Tibial nerve (tissue), 4 donors: ENCODE data around the gene OR1D5. TPM values are rescaled to one million over a fixed set of nuclear protein-coding genes. Genes with fewer than 3 reads are reported as not detected.

Experiments
- DNase-seq, 2 donors: peaks; one replicate each; pipeline ENCODE4 v3.0.0-alpha.2; 2019; ENCODE audit warnings: low spot score in 2 of 2
- H3K27ac ChIP-seq, 4 donors: fragments of 200-600 bp; sonication (generic) in 3 of 4; one replicate each; pipeline ENCODE4 v1.5.1; 2017 to 2019; ENCODE audit warnings: mild to moderate bottlenecking in 1 of 4
- H3K27me3 ChIP-seq, 2 donors: fragments of 200-600 bp; sonication (generic) in 1 of 2; one replicate each; pipeline versions ENCODE4 v1.5.1 to v1.6.0; 2017 to 2019
- H3K36me3 ChIP-seq, 3 donors: fragments of 200-600 bp; sonication (generic); one replicate each; pipeline ENCODE4 v1.5.1; 2018 to 2019
- H3K4me1 ChIP-seq, 4 donors: fragments of 200-600 bp; sonication (generic) in 3 of 4; one replicate each; pipeline ENCODE4 v1.5.1; 2017 to 2019
- H3K4me3 ChIP-seq, 4 donors: fragments of 200-600 bp; sonication (generic) in 3 of 4; one replicate each; pipeline ENCODE4 v1.5.1; 2017 to 2019; ENCODE audit warnings: mild to moderate bottlenecking in 1 of 4, moderate library complexity in 1 of 4
- H3K9me3 ChIP-seq, 4 donors: fragments of 200-600 bp; sonication (generic) in 3 of 4; one replicate each; pipeline ENCODE4 v1.5.1; 2017 to 2019
- EP300 ChIP-seq, 2 donors: sonication (generic); formaldehyde crosslinking; IDR thresholded peaks; one replicate each; pipeline ENCODE4 v1.6.1; 2017; ENCODE audit warnings: antibody characterized with exemption in 2 of 2, mild to moderate bottlenecking in 1 of 2
- POLR2A ChIP-seq, 2 donors: fragments of 450-650 bp; IDR thresholded peaks; one replicate each; pipeline ENCODE4 v1.6.1; 2017; ENCODE audit warnings: antibody characterized with exemption in 2 of 2, mild to moderate bottlenecking in 2 of 2, moderate library complexity in 2 of 2
- WGBS, 2 donors: methylation state at CpG; one replicate each; pipeline ENCODE4 v1.1.5; 2018; 5-methylcytosine and 5-hydroxymethylcytosine counted together
- total RNA-seq, 4 donors: library from RNA; depleted of rRNA; stranded (reverse); fragments of >200 nt; gene quantifications; one replicate each; pipeline ENCODE4 v1.1.0, GENCODE V29; 2016
- TF ChIP-seq, protein P1 (sequence below), 5 experiments: fragments of 200-600 bp in 3 of 5; fragments of 450-650 bp in 2 of 5; sonication (generic) in 3 of 5; IDR thresholded peaks; one replicate each; pipeline ENCODE4 v1.5.1; 2016 to 2019; ENCODE audit warnings: antibody characterized with exemption in 5 of 5, mild to moderate bottlenecking in 3 of 5, moderate library complexity in 2 of 5

OR1D5 gene
- total RNA-seq, 4 donors from 2014 or later, result not detected

DNA sequence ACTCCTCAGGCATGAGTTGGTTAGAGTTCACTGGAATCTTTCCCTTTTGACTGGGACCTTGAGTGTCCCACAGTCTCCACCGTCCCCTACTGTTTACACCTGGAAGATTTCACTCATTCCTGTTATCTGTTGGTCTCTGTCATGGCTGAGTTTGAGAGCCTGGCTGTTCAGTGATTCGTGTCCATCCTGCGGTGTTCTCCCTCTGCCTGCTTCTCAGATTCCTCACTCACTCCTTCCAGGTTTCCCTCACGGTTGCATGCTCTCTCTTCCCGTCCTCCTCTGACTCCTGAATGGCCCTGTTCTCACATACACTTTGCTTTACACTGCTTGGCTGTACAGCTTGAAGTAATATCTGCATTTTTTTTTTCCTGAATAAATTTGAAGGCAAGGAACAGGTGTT is 24.5 kb downstream of the OR1D5 start:
- TF ChIP-seq, protein P1, sequence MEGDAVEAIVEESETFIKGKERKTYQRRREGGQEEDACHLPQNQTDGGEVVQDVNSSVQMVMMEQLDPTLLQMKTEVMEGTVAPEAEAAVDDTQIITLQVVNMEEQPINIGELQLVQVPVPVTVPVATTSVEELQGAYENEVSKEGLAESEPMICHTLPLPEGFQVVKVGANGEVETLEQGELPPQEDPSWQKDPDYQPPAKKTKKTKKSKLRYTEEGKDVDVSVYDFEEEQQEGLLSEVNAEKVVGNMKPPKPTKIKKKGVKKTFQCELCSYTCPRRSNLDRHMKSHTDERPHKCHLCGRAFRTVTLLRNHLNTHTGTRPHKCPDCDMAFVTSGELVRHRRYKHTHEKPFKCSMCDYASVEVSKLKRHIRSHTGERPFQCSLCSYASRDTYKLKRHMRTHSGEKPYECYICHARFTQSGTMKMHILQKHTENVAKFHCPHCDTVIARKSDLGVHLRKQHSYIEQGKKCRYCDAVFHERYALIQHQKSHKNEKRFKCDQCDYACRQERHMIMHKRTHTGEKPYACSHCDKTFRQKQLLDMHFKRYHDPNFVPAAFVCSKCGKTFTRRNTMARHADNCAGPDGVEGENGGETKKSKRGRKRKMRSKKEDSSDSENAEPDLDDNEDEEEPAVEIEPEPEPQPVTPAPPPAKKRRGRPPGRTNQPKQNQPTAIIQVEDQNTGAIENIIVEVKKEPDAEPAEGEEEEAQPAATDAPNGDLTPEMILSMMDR (IDR thresholded peaks at IDR 0.05), result no peak
- TF ChIP-seq POLR2A (IDR thresholded peaks at IDR 0.05) (no peak), EP300 (IDR thresholded peaks at IDR 0.05) (no peak)
- Histone ChIP-seq H3K27me3 (no peaks in the 10 kb centered on the region), H3K27ac (no peak overlapping the region), H3K4me1 (no peaks in the 10 kb centered on the region), H3K4me3 (no peak overlapping the region), H3K36me3 (no peaks in the 10 kb centered on the region), H3K9me3 (peaks cover 0 to 8% (median 0%) of the 10 kb centered on the region in 4 donors)
- peak in 1 of 2 donors; percentile 1 for DNase-seq
- 58 to 64% methylated on average over 5 of the region's 5 CpGs for WGBS, 2 donors

DNA sequence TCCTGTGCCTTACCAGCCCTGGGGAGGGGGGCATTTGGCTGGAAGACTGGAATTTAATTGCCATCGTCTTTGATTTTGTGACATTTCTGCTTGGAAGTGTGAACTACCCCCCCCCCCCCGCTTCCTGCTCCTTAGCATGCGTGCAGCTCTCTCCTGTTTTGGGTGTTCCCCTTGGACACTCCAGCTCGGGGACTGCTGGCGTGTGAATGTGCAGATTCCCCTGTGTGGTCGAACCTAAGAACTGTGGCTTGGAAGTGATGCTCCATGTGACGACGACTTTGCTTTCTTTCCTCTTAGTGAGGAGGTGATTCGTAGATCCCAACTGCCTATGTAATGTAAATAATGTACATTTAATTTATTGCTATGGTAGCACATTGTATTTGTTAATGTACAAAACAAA is 26.1 kb downstream of the OR1D5 start:
- H3K27ac ChIP-seq, result no peak overlapping the region
- no peak for DNase-seq
- TF ChIP-seq EP300 (IDR thresholded peaks at IDR 0.05) (no peak), POLR2A (IDR thresholded peaks at IDR 0.05) (no peak)
- TF ChIP-seq, protein P1 (IDR thresholded peaks at IDR 0.05), result no peak
- H3K9me3 ChIP-seq, result no peaks in the 10 kb centered on the region
- 64 to 73% methylated on average over 9 of the region's 9 CpGs for whole genome bisulfite sequencing, 2 donors
- H3K27me3 ChIP-seq, result no peaks in the 10 kb centered on the region
- no peak overlapping the region for H3K4me3 ChIP-seq
- H3K4me1 ChIP-seq, result no peaks in the 10 kb centered on the region
- no peaks in the 10 kb centered on the region for H3K36me3 ChIP-seq

DNA sequence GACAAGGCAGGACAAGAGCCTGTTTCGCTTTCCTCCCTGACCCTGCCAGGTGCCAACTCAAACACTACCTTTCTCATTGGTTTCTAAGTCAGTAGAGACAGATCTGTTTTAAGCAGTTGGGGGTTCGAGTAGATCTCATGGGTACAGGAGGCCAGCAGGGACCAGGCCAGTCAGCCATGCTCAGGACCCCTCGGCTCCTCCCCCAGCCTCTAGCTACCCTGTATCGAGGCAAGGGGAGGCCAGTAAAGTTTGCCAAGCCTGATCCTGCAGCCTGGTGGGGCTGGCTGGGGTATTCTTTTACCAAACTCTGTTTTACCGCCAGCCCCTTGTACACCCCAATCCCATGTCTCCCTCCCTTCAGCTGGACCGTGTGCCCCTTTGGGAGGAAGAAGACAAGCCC is 26.6 kb downstream of the OR1D5 start:
- TF ChIP-seq POLR2A (IDR thresholded peaks at IDR 0.05) (no peak), EP300 (IDR thresholded peaks at IDR 0.05) (no peak)
- TF ChIP-seq, protein P1 (IDR thresholded peaks at IDR 0.05), result no peak
- Histone ChIP-seq H3K27me3 (no peaks in the 10 kb centered on the region), H3K4me1 (no peaks in the 10 kb centered on the region), H3K27ac (no peak overlapping the region), H3K9me3 (no peaks in the 10 kb centered on the region), H3K4me3 (no peak overlapping the region), H3K36me3 (no peaks in the 10 kb centered on the region)
- DNase-seq, result no peak
- WGBS, 2 donors, result 77 to 90% methylated on average over 6 of the region's 6 CpGs

DNA sequence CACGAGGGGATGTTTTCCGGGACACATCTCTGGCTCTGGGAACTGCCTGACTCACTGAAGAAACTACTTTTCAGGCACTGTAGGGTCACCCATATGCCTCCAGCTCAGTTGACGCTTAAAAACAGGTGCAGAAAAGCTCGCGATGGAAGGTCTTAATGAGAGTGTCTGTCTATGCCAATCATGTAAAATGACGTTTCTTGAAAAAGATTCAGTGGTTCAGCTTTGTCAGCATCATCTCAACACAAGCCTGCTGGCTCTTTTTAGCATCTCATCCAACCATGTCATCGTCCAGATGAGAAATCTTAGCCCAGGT is 27.5 kb downstream of the OR1D5 start:
- WGBS, 2 donors, result 88 to 90% methylated on average over 7 of the region's 7 CpGs
- Histone ChIP-seq H3K27me3 (no peaks in the 10 kb centered on the region), H3K4me1 (no peaks in the 10 kb centered on the region), H3K27ac (no peak overlapping the region), H3K9me3 (no peaks in the 10 kb centered on the region), H3K4me3 (no peak overlapping the region), H3K36me3 (no peaks in the 10 kb centered on the region)
- TF ChIP-seq POLR2A (IDR thresholded peaks at IDR 0.05) (no peak), EP300 (IDR thresholded peaks at IDR 0.05) (no peak)
- TF ChIP-seq, protein P1 (IDR thresholded peaks at IDR 0.05), result no peak
- no peak for DNase-seq

DNA sequence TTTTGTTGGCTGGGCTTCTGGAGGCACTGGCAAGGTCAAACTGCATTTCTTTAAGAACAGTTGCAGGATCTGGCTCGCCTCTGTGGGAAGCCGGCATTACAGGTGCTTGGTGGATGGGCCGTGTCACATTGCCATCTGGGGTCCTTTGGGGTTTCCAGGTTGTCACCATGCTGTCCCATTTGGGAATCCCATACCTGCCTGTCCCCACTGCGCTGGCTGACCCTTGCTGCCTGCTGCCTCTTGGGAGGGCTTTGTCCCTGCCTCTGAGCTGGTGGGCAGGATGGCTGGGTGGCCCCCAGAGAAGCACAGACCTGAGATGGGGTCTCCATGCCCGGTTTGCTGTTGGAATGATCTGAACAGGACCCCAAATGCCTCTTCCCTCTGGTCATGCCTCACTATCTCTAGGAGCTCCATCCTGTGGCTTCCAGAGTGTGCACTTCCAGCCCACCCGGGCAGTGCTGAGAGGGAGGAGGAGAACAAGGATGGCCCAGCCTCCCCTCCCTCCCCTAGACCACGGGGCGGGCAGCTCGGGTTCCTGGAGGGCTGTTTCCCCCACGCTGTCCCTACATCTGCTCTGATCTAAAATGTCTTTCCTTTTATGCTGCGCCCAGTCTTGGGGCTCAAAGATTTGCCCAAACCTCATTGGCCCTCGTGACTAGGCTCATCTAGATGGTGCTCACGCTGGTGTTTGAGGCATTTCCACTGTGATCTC is 28.0 kb downstream of the OR1D5 start:
- no peaks in the 10 kb centered on the region for H3K36me3 ChIP-seq
- WGBS, 2 donors, result 64 to 70% methylated on average over 13 of the region's 13 CpGs

More for the DNA sequence above, 28.0 kb downstream of the OR1D5 start:
- H3K9me3 ChIP-seq, result no peaks in the 10 kb centered on the region
- TF ChIP-seq POLR2A (IDR thresholded peaks at IDR 0.05), result no peak
- TF ChIP-seq EP300 (IDR thresholded peaks at IDR 0.05), result no peak
- TF ChIP-seq, protein P1 (IDR thresholded peaks at IDR 0.05), result no peak
- no peaks in the 10 kb centered on the region for H3K4me1 ChIP-seq
- DNase-seq, result no peak
- no peak overlapping the region for H3K27ac ChIP-seq
- no peak overlapping the region for H3K4me3 ChIP-seq
- no peaks in the 10 kb centered on the region for H3K27me3 ChIP-seq
